Panc1 (cell line): ENCODE data around the gene LKAAEAR1. TPM values are rescaled to one million over a fixed set of nuclear protein-coding genes. Genes with fewer than 3 reads are reported as not detected.

Source experiments
- ATAC-seq: fragments of 200-7000 bp; cut with Tn5 transposase; 2 replicates; pipeline ENCODE4 v1.9.1; 2020; ENCODE audit warnings: mild to moderate bottlenecking, moderate library complexity
- BruUV-seq: library from RNA; stranded (reverse); fragments of 400-500 nt; replicated peaks from 2 replicates; lab custom pipeline; 2021; lab: Mats Ljungman, UMichigan
- CTCF ChIA-PET: fragments of 300-600 bp; sonication (Branson Sonifier 250); formaldehyde crosslinking; loops from one replicate; lab custom pipeline; 2022; ENCODE audit warnings: antibody characterized with exemption; lab: Charles Lee
- POLR2A ChIA-PET: fragments of 300-600 bp; sonication (Branson Sonifier 250); formaldehyde crosslinking; loops from one replicate; lab custom pipeline; 2022; ENCODE audit warnings: antibody characterized with exemption; lab: Charles Lee
- DNase-seq: peaks from one replicate; pipeline ENCODE4 v3.0.0-alpha.2; 2010; ENCODE audit warnings: low read depth, low spot score
- H3K27ac ChIP-seq: 2 replicates; pipeline ENCODE4 v1.5.1; 2011; ENCODE audit warnings: mild to moderate bottlenecking, low read length, inconsistent platforms
- H3K27me3 ChIP-seq: fragments of 200-500 bp; sonication (Bioruptor generic); 2 replicates; pipeline ENCODE4 v1.6.0; 2014; ENCODE audit warnings: low read length, inconsistent platforms; ENCODE audit not compliant: control insufficient read depth, insufficient read depth
- H3K36me3 ChIP-seq: fragments of 200-500 bp; sonication (Bioruptor generic); 2 replicates; pipeline ENCODE4 v1.5.1; 2014; ENCODE audit warnings: inconsistent platforms, mild to moderate bottlenecking, low read length, moderate library complexity; ENCODE audit not compliant: control insufficient read depth, insufficient read depth
- H3K4me1 ChIP-seq: 2 replicates; pipeline ENCODE4 v1.5.1; 2011; ENCODE audit warnings: inconsistent platforms, mild to moderate bottlenecking, low read length, moderate library complexity; ENCODE audit not compliant: control insufficient read depth, insufficient read depth
- H3K4me3 ChIP-seq, 2 experiments: 2 replicates each; pipeline ENCODE4 v1.5.1; 2011 to 2012; ENCODE audit warnings: low read depth in 2 of 2, low read length in 2 of 2, mild to moderate bottlenecking in 2 of 2, inconsistent platforms in 1 of 2, moderate library complexity in 1 of 2
- H3K9me3 ChIP-seq: fragments of 200-500 bp; sonication (Bioruptor generic); 2 replicates; pipeline ENCODE4 v1.5.1; 2014; ENCODE audit warnings: low read depth, mild to moderate bottlenecking, inconsistent platforms, low read length, moderate library complexity; ENCODE audit not compliant: control insufficient read depth, insufficient read depth
- POLR2AphosphoS5 ChIP-seq: IDR thresholded peaks from 2 replicates; pipeline ENCODE4 v1.6.1; 2012; ENCODE audit warnings: mild to moderate bottlenecking, low read depth, low read length, moderate library complexity
- SIN3A ChIP-seq: IDR thresholded peaks from 2 replicates; pipeline ENCODE4 v1.6.1; 2012; ENCODE audit warnings: low read depth, mild to moderate bottlenecking, low read length, moderate library complexity, borderline replicate concordance; ENCODE audit not compliant: insufficient read depth
- TCF7L2 ChIP-seq: IDR thresholded peaks from 2 replicates; pipeline ENCODE4 v1.6.1; 2011; ENCODE audit warnings: mild to moderate bottlenecking, low read depth, low read length, inconsistent platforms
- in situ Hi-C: cut with HindIII; loops from 2 replicates; pipeline ENCODE4 v1.10.0; 2016; ENCODE audit warnings: low sequenced_read_pairs, low pct_unique_long_range_greater_than_20kb
- intact Hi-C: fragments of 100-400 bp; cut with micrococcal nuclease; formaldehyde crosslinking; loops from one replicate; pipeline ENCODE4 v1.10.0; 2022; ENCODE audit not compliant: unreplicated experiment
- total RNA-seq: library from RNA; stranded (reverse); gene quantifications from one replicate; pipeline ENCODE4 v1.2.1, GENCODE V29; 2021; ENCODE audit not compliant: unreplicated experiment
- TF ChIP-seq, protein P1 (sequence below): fragments of 450-650 bp; IDR thresholded peaks from 2 replicates; pipeline ENCODE4 v1.5.1; 2017; ENCODE audit warnings: mild to moderate bottlenecking
- TF ChIP-seq, protein P2 (sequence below), 2 experiments: IDR thresholded peaks; 2 replicates each; pipeline ENCODE4 v1.6.1; 2011 to 2012; ENCODE audit warnings: low read depth in 2 of 2, control low read depth in 1 of 2, low read length in 1 of 2, mild to moderate bottlenecking in 1 of 2, moderate library complexity in 1 of 2; ENCODE audit not compliant: insufficient read depth in 1 of 2

LKAAEAR1 gene
- total RNA-seq, 1 experiment from 2014 or later, result 0.67 TPM

DNA sequence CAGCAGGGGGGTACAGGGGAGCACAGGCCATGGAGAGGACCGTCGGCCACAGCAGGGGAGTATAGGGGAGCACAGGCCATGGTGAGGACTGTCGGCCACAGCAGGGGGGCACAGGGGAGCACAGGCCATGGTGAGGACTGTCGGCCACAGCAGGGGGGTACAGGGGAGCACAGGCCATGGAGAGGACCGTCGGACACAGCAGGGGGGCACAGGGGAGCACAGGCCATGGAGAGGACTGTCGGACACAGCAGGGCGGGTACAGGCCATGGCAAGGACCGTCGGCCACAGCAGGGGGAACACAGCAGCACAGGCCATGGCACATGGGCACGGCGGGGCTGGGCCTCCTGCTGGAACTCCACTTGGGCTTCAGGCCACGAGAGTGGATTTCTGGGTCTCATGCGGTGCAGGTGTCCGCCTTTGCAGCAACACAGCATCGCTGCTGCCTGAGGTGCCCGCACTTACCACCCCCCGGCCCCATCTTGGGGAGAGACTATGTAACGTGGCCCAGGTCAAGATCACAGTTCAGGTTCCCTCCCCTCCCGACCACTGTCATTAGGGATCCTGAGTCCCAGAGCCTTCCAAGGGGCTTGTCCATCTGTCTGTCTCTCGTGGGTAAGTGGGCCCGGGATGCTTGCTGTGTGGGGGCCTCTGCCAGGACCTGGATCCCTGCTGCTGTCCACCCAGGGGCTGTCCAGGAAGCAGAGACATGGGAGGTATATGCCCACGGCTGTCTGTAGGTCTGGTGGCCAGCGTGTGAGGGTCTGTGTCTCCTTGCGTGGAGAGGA, 20.7 kb upstream of the LKAAEAR1 start:
- Histone ChIP-seq H3K27ac (no peak overlapping the region), H3K4me1 (no peaks in the 10 kb centered on the region), H3K27me3 (no peaks in the 10 kb centered on the region), H3K36me3 (no peaks in the 10 kb centered on the region), H3K9me3 (no peaks in the 10 kb centered on the region), H3K4me3 (no peak overlapping the region)
- no peak for DNase-seq
- in situ Hi-C loops, result no loop called here
- no TSS peak for BruUV-seq
- TF ChIP-seq, protein P1, sequence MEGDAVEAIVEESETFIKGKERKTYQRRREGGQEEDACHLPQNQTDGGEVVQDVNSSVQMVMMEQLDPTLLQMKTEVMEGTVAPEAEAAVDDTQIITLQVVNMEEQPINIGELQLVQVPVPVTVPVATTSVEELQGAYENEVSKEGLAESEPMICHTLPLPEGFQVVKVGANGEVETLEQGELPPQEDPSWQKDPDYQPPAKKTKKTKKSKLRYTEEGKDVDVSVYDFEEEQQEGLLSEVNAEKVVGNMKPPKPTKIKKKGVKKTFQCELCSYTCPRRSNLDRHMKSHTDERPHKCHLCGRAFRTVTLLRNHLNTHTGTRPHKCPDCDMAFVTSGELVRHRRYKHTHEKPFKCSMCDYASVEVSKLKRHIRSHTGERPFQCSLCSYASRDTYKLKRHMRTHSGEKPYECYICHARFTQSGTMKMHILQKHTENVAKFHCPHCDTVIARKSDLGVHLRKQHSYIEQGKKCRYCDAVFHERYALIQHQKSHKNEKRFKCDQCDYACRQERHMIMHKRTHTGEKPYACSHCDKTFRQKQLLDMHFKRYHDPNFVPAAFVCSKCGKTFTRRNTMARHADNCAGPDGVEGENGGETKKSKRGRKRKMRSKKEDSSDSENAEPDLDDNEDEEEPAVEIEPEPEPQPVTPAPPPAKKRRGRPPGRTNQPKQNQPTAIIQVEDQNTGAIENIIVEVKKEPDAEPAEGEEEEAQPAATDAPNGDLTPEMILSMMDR, result no peak
- no peak for TF ChIP-seq POLR2AphosphoS5
- TF ChIP-seq SIN3A, result no peak
- TF ChIP-seq, protein P2, sequence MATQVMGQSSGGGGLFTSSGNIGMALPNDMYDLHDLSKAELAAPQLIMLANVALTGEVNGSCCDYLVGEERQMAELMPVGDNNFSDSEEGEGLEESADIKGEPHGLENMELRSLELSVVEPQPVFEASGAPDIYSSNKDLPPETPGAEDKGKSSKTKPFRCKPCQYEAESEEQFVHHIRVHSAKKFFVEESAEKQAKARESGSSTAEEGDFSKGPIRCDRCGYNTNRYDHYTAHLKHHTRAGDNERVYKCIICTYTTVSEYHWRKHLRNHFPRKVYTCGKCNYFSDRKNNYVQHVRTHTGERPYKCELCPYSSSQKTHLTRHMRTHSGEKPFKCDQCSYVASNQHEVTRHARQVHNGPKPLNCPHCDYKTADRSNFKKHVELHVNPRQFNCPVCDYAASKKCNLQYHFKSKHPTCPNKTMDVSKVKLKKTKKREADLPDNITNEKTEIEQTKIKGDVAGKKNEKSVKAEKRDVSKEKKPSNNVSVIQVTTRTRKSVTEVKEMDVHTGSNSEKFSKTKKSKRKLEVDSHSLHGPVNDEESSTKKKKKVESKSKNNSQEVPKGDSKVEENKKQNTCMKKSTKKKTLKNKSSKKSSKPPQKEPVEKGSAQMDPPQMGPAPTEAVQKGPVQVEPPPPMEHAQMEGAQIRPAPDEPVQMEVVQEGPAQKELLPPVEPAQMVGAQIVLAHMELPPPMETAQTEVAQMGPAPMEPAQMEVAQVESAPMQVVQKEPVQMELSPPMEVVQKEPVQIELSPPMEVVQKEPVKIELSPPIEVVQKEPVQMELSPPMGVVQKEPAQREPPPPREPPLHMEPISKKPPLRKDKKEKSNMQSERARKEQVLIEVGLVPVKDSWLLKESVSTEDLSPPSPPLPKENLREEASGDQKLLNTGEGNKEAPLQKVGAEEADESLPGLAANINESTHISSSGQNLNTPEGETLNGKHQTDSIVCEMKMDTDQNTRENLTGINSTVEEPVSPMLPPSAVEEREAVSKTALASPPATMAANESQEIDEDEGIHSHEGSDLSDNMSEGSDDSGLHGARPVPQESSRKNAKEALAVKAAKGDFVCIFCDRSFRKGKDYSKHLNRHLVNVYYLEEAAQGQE (IDR thresholded peaks at IDR 0.05; ENCODE audit: insufficient read depth in 1 of 2, low read depth in 2 of 2, low read length in 1 of 2), result no peak
- no peak for TF ChIP-seq TCF7L2
- intact Hi-C loops, result no loop called here
- ChIA-PET POLR2A (no interaction called here), CTCF (no interaction called here)
- no peak for ATAC-seq

DNA sequence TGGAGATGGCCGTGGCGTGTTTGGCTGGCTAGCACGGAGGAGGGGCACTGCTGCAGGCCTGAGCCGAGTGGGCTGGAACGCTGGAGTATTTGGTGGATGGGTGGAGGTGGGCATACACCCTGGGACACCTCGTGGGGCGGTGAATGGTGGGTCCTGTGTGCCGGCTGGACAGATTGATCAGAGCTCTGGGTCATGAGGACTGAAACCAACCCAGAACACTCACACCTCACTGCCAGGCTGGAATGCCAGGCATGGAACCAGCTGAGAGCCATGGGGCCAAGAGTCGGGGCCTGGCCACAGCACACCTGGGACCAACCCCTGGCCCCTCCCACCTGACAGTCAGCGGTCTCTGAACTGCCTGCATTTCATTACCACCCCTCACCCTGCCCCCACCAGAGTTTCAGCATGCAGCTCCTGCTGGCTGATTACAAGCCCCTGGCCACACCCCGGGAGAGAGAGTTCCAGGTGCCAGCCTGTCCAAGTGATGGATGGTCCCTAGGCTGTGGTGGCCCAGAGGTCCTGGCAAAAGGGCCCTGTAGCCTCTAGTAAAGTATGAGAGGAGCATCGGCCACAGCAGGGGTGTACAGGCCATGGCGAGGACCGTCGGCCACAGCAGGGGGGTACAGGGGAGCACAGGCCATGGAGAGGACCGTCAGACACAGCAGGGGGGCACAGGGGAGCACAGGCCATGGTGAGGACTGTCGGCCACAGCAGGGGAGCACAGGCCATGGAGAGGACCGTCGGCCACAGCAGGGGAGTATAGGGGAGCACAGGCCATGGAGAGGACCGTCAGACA, 19.9 kb upstream of the LKAAEAR1 start:
- Histone ChIP-seq H3K27me3 (no peaks in the 10 kb centered on the region), H3K9me3 (no peaks in the 10 kb centered on the region), H3K36me3 (no peaks in the 10 kb centered on the region), H3K4me1 (no peaks in the 10 kb centered on the region), H3K4me3 (no peak overlapping the region), H3K27ac (no peak overlapping the region)
- intact Hi-C loops, result no loop called here
- ChIA-PET POLR2A (no interaction called here), CTCF (no interaction called here)
- no peak for DNase-seq
- in situ Hi-C loops, result no loop called here
- ATAC-seq, result no peak
- no TSS peak for BruUV-seq
- TF ChIP-seq SIN3A (no peak), TCF7L2 (no peak), POLR2AphosphoS5 (no peak)
- TF ChIP-seq, protein P2 (IDR thresholded peaks at IDR 0.05; ENCODE audit: insufficient read depth in 1 of 2, low read depth in 2 of 2, low read length in 1 of 2), result no peak
- TF ChIP-seq, protein P1, result no peak
